H1 (cell line): ENCODE results near the gene BCL2L1. TPM values are rescaled to one million over a fixed set of nuclear protein-coding genes. Genes with fewer than 3 reads are reported as not detected.

ENCODE experiments used
- CTCF ChIA-PET: fragments of 300-600 bp; sonication (Branson Sonifier 250); formaldehyde crosslinking; loops from one replicate; lab custom pipeline; 2021; ENCODE audit not compliant: partially characterized antibody; lab: Charles Lee
- POLR2A ChIA-PET: fragments of 300-600 bp; sonication (Branson Sonifier 250); formaldehyde crosslinking; loops from one replicate; lab custom pipeline; 2021; ENCODE audit warnings: inconsistent platforms; ENCODE audit not compliant: partially characterized antibody; lab: Charles Lee
- DNase-seq, 2 experiments: peaks; one replicate each; pipeline versions ENCODE4 v3.0.0 to v3.0.0-alpha.2; 2010 to 2022; ENCODE audit warnings: low spot score in 2 of 2, low read depth in 1 of 2, mixed read lengths in 1 of 2
- FAIRE-seq: peaks from 2 replicates; lab custom pipeline; 2011; peaks lifted over from hg19 to GRCh38; lab: Jason Lieb, UNC
- H2AFZ ChIP-seq: 2 replicates; pipeline ENCODE4 v1.8.1; 2012; ENCODE audit warnings: low read length, inconsistent platforms
- H2AK5ac ChIP-seq: 2 replicates; pipeline ENCODE4 v1.6.1; 2013; ENCODE audit warnings: low read depth, low read length
- H2BK120ac ChIP-seq: replicated peaks from 2 replicates; pipeline ENCODE3; 2013; ENCODE audit warnings: low read depth, low read length, inconsistent platforms
- H2BK12ac ChIP-seq: 2 replicates; pipeline ENCODE4 v1.6.1; 2013; ENCODE audit warnings: low read depth, low read length
- H2BK15ac ChIP-seq: 2 replicates; pipeline ENCODE4 v1.6.1; 2013; ENCODE audit warnings: low read length
- H2BK20ac ChIP-seq: 2 replicates; pipeline ENCODE4 v1.6.1; 2013; ENCODE audit warnings: low read length
- H2BK5ac ChIP-seq: 2 replicates; pipeline ENCODE4 v1.6.1; 2013; ENCODE audit warnings: low read depth, low read length
- H3K14ac ChIP-seq: 2 replicates; pipeline ENCODE4 v1.6.1; 2013; ENCODE audit warnings: inconsistent platforms; ENCODE audit not compliant: insufficient read length
- H3K18ac ChIP-seq: 2 replicates; pipeline ENCODE4 v1.6.1; 2013; ENCODE audit warnings: low read length; ENCODE audit errors: extremely low read depth
- H3K23ac ChIP-seq: 2 replicates; pipeline ENCODE4 v1.6.1; 2013; ENCODE audit warnings: inconsistent platforms; ENCODE audit not compliant: insufficient read length
- H3K23me2 ChIP-seq: 2 replicates; pipeline ENCODE4 v1.6.1; 2013; ENCODE audit warnings: low read depth, low read length
- H3K27ac ChIP-seq: 2 replicates; pipeline ENCODE4 v1.6.1; 2011; ENCODE audit warnings: low read depth, low read length, inconsistent platforms
- H3K27me3 ChIP-seq, 4 experiments: replicated peaks in 1 of 4; 1 replicate in 1 of 4; 2 replicates in 3 of 4; pipeline versions ENCODE4 v1.6.1 to v1.8.1; 2011 to 2013; ENCODE audit warnings: low read length in 3 of 4, mild to moderate bottlenecking in 3 of 4, inconsistent platforms in 2 of 4, mixed read lengths in 2 of 4, moderate library complexity in 1 of 4; ENCODE audit not compliant: control insufficient read depth in 3 of 4, insufficient read depth in 3 of 4; ENCODE audit errors: extremely low read depth in 1 of 4
- H3K36me3 ChIP-seq, 4 experiments: 2 replicates each; pipeline versions ENCODE4 v1.6.1 to v1.8.1; 2011 to 2013; ENCODE audit warnings: mild to moderate bottlenecking in 4 of 4, low read length in 3 of 4, moderate library complexity in 2 of 4, control low read depth in 1 of 4, inconsistent platforms in 1 of 4; ENCODE audit not compliant: insufficient read depth in 4 of 4, control insufficient read depth in 2 of 4
- H3K4ac ChIP-seq: replicated peaks from 2 replicates; pipeline ENCODE3; 2013; ENCODE audit warnings: low read length, low read depth, mixed read lengths, inconsistent platforms; ENCODE audit not compliant: insufficient read length
- H3K4me1 ChIP-seq, 4 experiments: replicated peaks in 1 of 4; 1 replicate in 1 of 4; 2 replicates in 3 of 4; pipeline versions ENCODE4 v1.6.1 to v1.8.1; 2011 to 2013; ENCODE audit warnings: low read length in 3 of 4, inconsistent platforms in 2 of 4, mixed read lengths in 1 of 4; ENCODE audit not compliant: insufficient read depth in 4 of 4, control insufficient read depth in 3 of 4
- H3K4me2 ChIP-seq, 2 experiments: 2 replicates each; pipeline versions ENCODE4 v1.6.1 to v1.8.1; 2011 to 2013; ENCODE audit warnings: low read depth in 2 of 2, low read length in 2 of 2, control low read depth in 1 of 2, inconsistent platforms in 1 of 2, mild to moderate bottlenecking in 1 of 2; ENCODE audit not compliant: insufficient read depth in 1 of 2
- H3K4me3 ChIP-seq, 4 experiments: fragments of 200-600, 300-600 bp in 1 of 4; sonication (generic), shearing (Covaris generic), sonication (Bioruptor Twin) in 1 of 4; 2 replicates each; pipeline versions ENCODE4 v1.5.1 to v1.8.1; 2011 to 2016; ENCODE audit warnings: low read length in 4 of 4, low read depth in 3 of 4, control low read depth in 2 of 4, inconsistent platforms in 2 of 4, mild to moderate bottlenecking in 2 of 4, mixed read lengths in 1 of 4, moderate library complexity in 1 of 4; ENCODE audit not compliant: insufficient read depth in 2 of 4; ENCODE audit errors: extremely low read depth in 1 of 4
- H3K56ac ChIP-seq: replicated peaks from 2 replicates; pipeline ENCODE3; 2013; ENCODE audit warnings: low read depth, mild to moderate bottlenecking, mixed read lengths, low read length, inconsistent platforms; ENCODE audit not compliant: insufficient read length
- H3K79me1 ChIP-seq: 2 replicates; pipeline ENCODE4 v1.6.1; 2013; ENCODE audit warnings: low read depth, low read length, control low read depth
- H3K79me2 ChIP-seq, 2 experiments: 2 replicates each; pipeline versions ENCODE4 v1.6.1 to v1.8.1; 2012 to 2013; ENCODE audit warnings: low read length in 2 of 2, mild to moderate bottlenecking in 2 of 2, inconsistent platforms in 1 of 2; ENCODE audit not compliant: insufficient read depth in 2 of 2, control insufficient read depth in 1 of 2
- H3K9ac ChIP-seq, 4 experiments: replicated peaks in 1 of 4; 1 replicate in 1 of 4; 2 replicates in 3 of 4; pipeline versions ENCODE4 v1.6.1 to v1.8.1; 2011 to 2013; ENCODE audit warnings: low read depth in 3 of 4, low read length in 3 of 4, control low read depth in 2 of 4, mild to moderate bottlenecking in 2 of 4, moderate library complexity in 2 of 4, inconsistent platforms in 1 of 4; ENCODE audit errors: extremely low read depth in 1 of 4
- H3K9me3 ChIP-seq, 2 experiments: 2 replicates each; pipeline versions ENCODE4 v1.6.1 to v1.8.1; 2012 to 2013; ENCODE audit warnings: mild to moderate bottlenecking in 2 of 2, moderate library complexity in 2 of 2, control low read depth in 1 of 2, inconsistent platforms in 1 of 2, low read depth in 1 of 2, low read length in 1 of 2, mixed read lengths in 1 of 2; ENCODE audit not compliant: insufficient read depth in 2 of 2
- H4K20me1 ChIP-seq, 2 experiments: replicated peaks in 1 of 2; 2 replicates each; pipeline versions ENCODE3 to v1.8.1; 2011 to 2013; ENCODE audit warnings: inconsistent platforms in 2 of 2, low read length in 2 of 2, mild to moderate bottlenecking in 1 of 2; ENCODE audit not compliant: insufficient read depth in 2 of 2, control insufficient read depth in 1 of 2
- H4K5ac ChIP-seq: 2 replicates; pipeline ENCODE4 v1.6.1; 2013; ENCODE audit warnings: low read length, low read depth, mixed read lengths, inconsistent platforms; ENCODE audit not compliant: insufficient read length
- H4K8ac ChIP-seq: 2 replicates; pipeline ENCODE4 v1.8.0; 2013; ENCODE audit warnings: mild to moderate bottlenecking, moderate library complexity, low read length, inconsistent platforms; ENCODE audit not compliant: insufficient read depth; ENCODE audit errors: extremely low read depth
- H4K91ac ChIP-seq: replicated peaks from 2 replicates; pipeline ENCODE3; 2013; ENCODE audit warnings: low read length, mixed read lengths, inconsistent platforms; ENCODE audit not compliant: insufficient read length
- EZH2 ChIP-seq: fragments of 200-600 bp; sonication (generic); IDR thresholded peaks from 2 replicates; pipeline ENCODE4 v1.7.1; 2012; ENCODE audit warnings: low read depth, mild to moderate bottlenecking, moderate library complexity, low read length, inconsistent platforms; ENCODE audit not compliant: severe bottlenecking
- KDM1A ChIP-seq: fragments of 200-600, 300-600 bp; sonication (generic); IDR thresholded peaks from 2 replicates; pipeline ENCODE4 v1.7.1; 2016; ENCODE audit warnings: mild to moderate bottlenecking, low read length, borderline replicate concordance
- KDM5A ChIP-seq: fragments of 200-600 bp; IDR thresholded peaks from 2 replicates; pipeline ENCODE4 v1.7.1; 2012; ENCODE audit warnings: mild to moderate bottlenecking, low read length, inconsistent platforms, mixed read lengths
- RFX5 ChIP-seq: IDR thresholded peaks from 2 replicates; pipeline ENCODE4 v1.6.1; 2011; ENCODE audit warnings: low read depth, low read length, improper control_type of control experiment, borderline replicate concordance
- RNF2 ChIP-seq: fragments of 200-900, 300-1000 bp; sonication (generic); IDR thresholded peaks from 2 replicates; pipeline ENCODE4 v1.7.1; 2016; ENCODE audit warnings: borderline replicate concordance, low read depth, mild to moderate bottlenecking, antibody characterized with exemption, low read length; ENCODE audit not compliant: poor library complexity, severe bottlenecking; ENCODE audit errors: missing control alignments
- SAP30 ChIP-seq: fragments of 300-600 bp; sonication (generic); IDR thresholded peaks from 2 replicates; pipeline ENCODE4 v1.7.1; 2012; ENCODE audit warnings: low read length, moderate library complexity, mild to moderate bottlenecking, inconsistent platforms; ENCODE audit not compliant: insufficient read depth, insufficient replicate concordance
- SP1 ChIP-seq: IDR thresholded peaks from 2 replicates; pipeline ENCODE4 v1.6.1; 2011; ENCODE audit warnings: low read depth, low read length
- SP4 ChIP-seq: IDR thresholded peaks from 2 replicates; pipeline ENCODE4 v1.6.1; 2012; ENCODE audit warnings: low read length, inconsistent platforms
- TAF1 ChIP-seq: IDR thresholded peaks from 2 replicates; pipeline ENCODE4 v1.6.1; 2011; ENCODE audit warnings: mild to moderate bottlenecking, low read depth, low read length
- TCF12 ChIP-seq: IDR thresholded peaks from 2 replicates; pipeline ENCODE4 v1.6.1; 2011; ENCODE audit warnings: low read depth, mild to moderate bottlenecking, low read length
- ZNF274 ChIP-seq: IDR thresholded peaks from 2 replicates; pipeline ENCODE4 v1.7.0; 2012; ENCODE audit warnings: low read length, borderline replicate concordance; ENCODE audit errors: extremely low read depth
- WGBS, 2 experiments: shearing (Covaris generic) in 1 of 2; methylation state at CpG; one replicate each; pipeline versions ENCODE4 v1.1.6 to v1.1.7; 2013 to 2015; ENCODE audit warnings: low lambda C conversion rate in 2 of 2, mixed read lengths in 2 of 2, inconsistent platforms in 1 of 2, low coverage in 1 of 2, missing lambda C conversion rate in 1 of 2; ENCODE audit not compliant: insufficient replicate concordance in 2 of 2, insufficient coverage in 1 of 2, insufficient read length in 1 of 2; ENCODE audit errors: extremely low coverage in 1 of 2, missing lambda C conversion rate in 1 of 2; 5-methylcytosine and 5-hydroxymethylcytosine counted together
- polyA plus RNA-seq, 7 experiments: library from polyadenylated mRNA; depleted of rRNA in 3 of 7; stranded (reverse) in 5 of 7; unstranded in 2 of 7; fragments of >200 nt in 5 of 7; fragments of 200-250 nt in 2 of 7; gene quantifications; 1 replicate in 5 of 7; 2 replicates in 1 of 7; 4 replicates in 1 of 7; pipeline versions ENCODE4 v1.2.1 to v1.2.3, GENCODE V29; 2011 to 2013; ENCODE audit warnings: missing spikeins in 2 of 7, mixed read lengths in 2 of 7
- total RNA-seq: library from RNA; stranded (reverse); fragmentation: NEBNext Ultra II Directional; extraction: Animal tissue kit (Norgen Biotek cat#: 25700); gene quantifications from 2 replicates; pipeline ENCODE4 v1.2.1, GENCODE V29; 2021

Gene BCL2L1
- total and polyA plus RNA-seq, 2 of the 8 experiments (the other 6 are each of a cell fraction or from before 2014, with no cell fraction given): 64.9 to 66.1 TPM

DNA sequence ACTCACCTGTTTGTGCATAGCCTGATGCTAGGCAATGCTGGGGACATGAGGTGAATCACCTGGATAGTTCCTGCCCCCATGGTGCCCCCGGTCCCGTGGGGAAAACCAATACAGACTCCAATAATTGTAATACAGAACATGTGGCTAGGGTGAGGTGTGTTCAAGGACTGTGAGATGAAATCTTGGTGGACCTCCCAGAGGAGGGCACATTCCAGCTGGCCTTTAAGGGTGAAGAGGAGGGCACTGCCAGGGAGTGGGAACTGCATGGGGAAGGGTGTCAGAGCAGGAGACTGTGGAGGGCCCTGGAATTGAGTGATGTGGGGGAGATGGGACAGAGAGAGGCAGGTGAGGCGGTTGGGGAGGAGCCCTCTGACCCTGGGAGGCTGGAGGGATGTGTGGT is 82.4 kb downstream of the BCL2L1 start:
- no peak overlapping the region for H3K4me2 ChIP-seq
- FAIRE-seq: no peak
- no peak overlapping the region for H2BK15ac ChIP-seq
- H3K36me3 ChIP-seq: no peaks in the 10 kb centered on the region
- H3K9me3 ChIP-seq: no peaks in the 10 kb centered on the region
- H2AFZ ChIP-seq: no peak overlapping the region
- H2BK120ac ChIP-seq: no peak overlapping the region
- no peak overlapping the region for H2AK5ac ChIP-seq
- WGBS, 2 experiments: 77% methylated on average over 3 of the region's 3 CpGs; no CpG with 5 or more reads in 1 of the 2 experiments
- no peaks in the 10 kb centered on the region for H3K23me2 ChIP-seq
- H3K18ac ChIP-seq: no peak overlapping the region
- H3K4me3 ChIP-seq: no peak overlapping the region
- no peaks in the 10 kb centered on the region for H3K27me3 ChIP-seq
- peaks cover 0 to 3% (median 2%) of the 10 kb centered on the region in 4 experiments; a peak in 3 of 7 replicates for H3K4me1 ChIP-seq
- no peak overlapping the region for H3K56ac ChIP-seq
- H3K27ac ChIP-seq: no peak overlapping the region
- POLR2A ChIA-PET: interaction anchor here (1.2 kb wide), 1 partner anchor 22 kb away, joined by 5 read pairs; no protein-coding TSS in a partner anchor
- H4K20me1 ChIP-seq: peaks cover 0 to 2% of the 10 kb centered on the region in 2 experiments
- no peak for TF ChIP-seq SP1
- no peak for TF ChIP-seq TAF1
- no peak for TF ChIP-seq RFX5
- no peak for TF ChIP-seq SP4
- TF ChIP-seq EZH2: no peak
- TF ChIP-seq KDM5A: no peak
- TF ChIP-seq SAP30: no peak
- no peak for TF ChIP-seq ZNF274
- no peak for TF ChIP-seq RNF2
- no peak for TF ChIP-seq KDM1A
- TF ChIP-seq TCF12: no peak
- TF ChIP-seq, all 59 proteins: peak for 0
- DNase-seq: no peak
- H2BK20ac ChIP-seq: no peak overlapping the region
- no peaks in the 10 kb centered on the region for H3K79me2 ChIP-seq
- no peak overlapping the region for H3K23ac ChIP-seq
- H3K14ac ChIP-seq: no peak overlapping the region
- no peak overlapping the region for H4K8ac ChIP-seq
- H2BK5ac ChIP-seq: no peak overlapping the region
- CTCF ChIA-PET: interaction anchor here (0.8 to 3.7 kb wide), 10 partner anchors 9 to 148 kb away, joined by 3 to 21 read pairs (median 6); no protein-coding TSS in a partner anchor
- no peak overlapping the region for H2BK12ac ChIP-seq
- H4K5ac ChIP-seq: no peak overlapping the region
- H3K79me1 ChIP-seq: no peaks in the 10 kb centered on the region
- H3K4ac ChIP-seq: no peak overlapping the region
- no peak overlapping the region for H4K91ac ChIP-seq
- no peak overlapping the region for H3K9ac ChIP-seq
